Fibroblast of villous mesenchyme (primary cell): ENCODE data around the gene ECM2. TPM values are rescaled to one million over a fixed set of nuclear protein-coding genes. Genes with fewer than 3 reads are reported as not detected.

Experiments
- DNase-seq: peaks from one replicate; pipeline ENCODE4 v3.0.0-alpha.2; 2010; ENCODE audit warnings: low read depth
- H3K4me3 ChIP-seq: 2 replicates; pipeline ENCODE4 v1.5.1; 2011; ENCODE audit warnings: low read depth, mild to moderate bottlenecking, low read length
- total RNA-seq: library from RNA; depleted of rRNA; stranded (reverse); fragments of >200 nt; gene quantifications from 2 replicates; pipeline ENCODE4 v1.2.3, GENCODE V29; 2012
- TF ChIP-seq, protein P1 (sequence below): IDR thresholded peaks from 2 replicates; pipeline ENCODE4 v1.5.1; 2012; ENCODE audit warnings: low read depth, mild to moderate bottlenecking, low read length; ENCODE audit not compliant: insufficient read depth

ECM2 gene
- total RNA-seq, 1 donor: 2.6 TPM

DNA sequence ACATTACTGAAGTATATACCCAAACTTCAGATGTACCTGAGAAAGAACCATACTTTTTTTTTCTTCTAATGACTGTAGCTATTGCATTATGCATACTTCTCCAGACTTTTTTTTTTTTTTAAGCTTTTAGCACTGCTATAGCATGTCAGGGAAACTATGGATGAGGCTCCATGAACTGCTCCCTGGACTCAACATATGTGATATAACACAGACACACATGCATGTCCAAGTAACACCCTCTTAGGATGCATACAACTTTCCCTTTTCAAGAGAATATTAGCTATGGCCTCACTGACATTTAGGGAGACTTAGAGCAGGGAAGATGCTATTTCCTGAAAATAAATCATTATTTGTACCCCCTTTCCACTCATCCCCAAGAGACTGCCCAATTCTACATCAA, 53.0 kb downstream of the ECM2 start:
- H3K4me3 ChIP-seq: no peak overlapping the region
- no peak for DNase-seq
- TF ChIP-seq, protein P1, sequence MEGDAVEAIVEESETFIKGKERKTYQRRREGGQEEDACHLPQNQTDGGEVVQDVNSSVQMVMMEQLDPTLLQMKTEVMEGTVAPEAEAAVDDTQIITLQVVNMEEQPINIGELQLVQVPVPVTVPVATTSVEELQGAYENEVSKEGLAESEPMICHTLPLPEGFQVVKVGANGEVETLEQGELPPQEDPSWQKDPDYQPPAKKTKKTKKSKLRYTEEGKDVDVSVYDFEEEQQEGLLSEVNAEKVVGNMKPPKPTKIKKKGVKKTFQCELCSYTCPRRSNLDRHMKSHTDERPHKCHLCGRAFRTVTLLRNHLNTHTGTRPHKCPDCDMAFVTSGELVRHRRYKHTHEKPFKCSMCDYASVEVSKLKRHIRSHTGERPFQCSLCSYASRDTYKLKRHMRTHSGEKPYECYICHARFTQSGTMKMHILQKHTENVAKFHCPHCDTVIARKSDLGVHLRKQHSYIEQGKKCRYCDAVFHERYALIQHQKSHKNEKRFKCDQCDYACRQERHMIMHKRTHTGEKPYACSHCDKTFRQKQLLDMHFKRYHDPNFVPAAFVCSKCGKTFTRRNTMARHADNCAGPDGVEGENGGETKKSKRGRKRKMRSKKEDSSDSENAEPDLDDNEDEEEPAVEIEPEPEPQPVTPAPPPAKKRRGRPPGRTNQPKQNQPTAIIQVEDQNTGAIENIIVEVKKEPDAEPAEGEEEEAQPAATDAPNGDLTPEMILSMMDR: no peak

DNA sequence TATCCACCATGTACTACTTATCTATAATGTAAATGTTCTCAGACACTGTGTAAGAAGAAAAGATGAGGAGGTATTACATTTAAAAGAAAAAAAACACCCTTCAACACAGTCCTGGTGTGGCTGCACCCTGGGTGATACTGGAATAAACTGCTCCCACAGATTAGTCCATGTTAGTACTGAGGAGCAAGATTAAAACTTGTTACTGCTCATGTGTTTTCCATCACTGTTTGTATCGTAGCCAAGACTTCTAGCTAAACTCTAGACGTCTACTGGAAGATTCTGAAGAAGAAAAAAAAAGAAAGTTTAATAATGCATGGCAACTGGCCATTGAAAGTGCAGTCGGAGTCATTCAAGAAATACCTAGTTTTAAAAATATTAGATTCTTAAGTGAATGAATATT, 53.5 kb downstream of the ECM2 start, which contains the start of gene ASPN:
Gene ASPN, minus strand, starts transcription at position 178 of the 400 bp plus-strand sequence.
- peak; percentile 70 for DNase-seq
- no peak within 1 kb of the TSS for H3K4me3 ChIP-seq
- TF ChIP-seq, protein P1: no peak

DNA sequence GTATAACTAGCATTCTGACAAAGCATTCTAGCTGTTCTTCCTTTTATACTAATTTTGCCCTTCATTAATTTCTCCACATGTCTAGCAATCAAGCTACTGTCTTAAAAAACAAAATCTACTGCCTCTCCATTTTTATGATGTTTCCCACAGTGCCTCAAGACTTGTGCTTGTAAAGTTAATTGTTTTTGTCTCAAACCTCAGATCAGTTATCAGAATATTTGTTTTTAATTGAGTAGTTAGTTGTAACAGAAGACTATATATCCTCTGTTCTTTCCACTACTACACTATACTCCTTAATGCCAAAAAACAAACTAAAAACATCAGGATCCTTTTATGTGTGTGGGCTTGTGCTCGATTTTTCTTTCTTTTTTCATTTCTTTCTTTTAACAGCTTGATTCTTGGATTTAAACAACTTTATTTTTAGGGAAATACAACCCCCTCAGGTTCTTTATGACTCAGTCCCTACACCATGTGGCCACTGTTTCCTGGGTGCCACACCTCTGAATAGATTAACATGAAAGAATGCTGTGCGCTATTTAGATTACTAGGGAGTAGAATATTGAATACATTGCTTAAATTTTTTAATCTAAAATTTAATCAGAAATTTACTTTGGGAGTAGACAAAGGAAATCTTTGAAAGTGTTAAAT, 54.7 kb downstream of the ECM2 start:
- no peak for DNase-seq
- no peak overlapping the region for H3K4me3 ChIP-seq
- TF ChIP-seq, protein P1: no peak

DNA sequence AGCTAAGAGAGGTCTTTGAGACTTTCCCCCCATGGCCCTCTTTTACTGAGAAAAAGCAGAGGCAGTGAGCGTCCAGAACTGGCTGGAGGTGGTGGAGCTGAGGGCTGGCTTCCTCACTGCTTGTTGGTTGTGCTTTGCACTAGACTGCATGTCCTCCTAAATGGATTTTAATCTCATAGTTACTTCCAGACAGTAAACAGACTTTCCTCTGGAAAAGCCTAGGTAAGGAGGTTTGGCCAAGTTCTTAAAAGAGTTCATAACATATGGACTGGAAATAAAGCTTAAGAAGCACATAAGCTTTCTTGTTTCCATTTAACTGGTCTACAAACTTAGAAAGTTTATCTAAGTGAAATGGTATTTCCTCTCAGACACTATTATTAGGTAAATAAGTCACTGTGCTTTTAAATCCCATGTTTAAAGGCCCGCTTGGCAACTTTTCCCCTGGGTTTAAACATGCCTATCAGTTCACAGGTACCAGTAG, 55.5 kb downstream of the ECM2 start:
- TF ChIP-seq, protein P1: no peak
- peak; percentile 68 for DNase-seq
- H3K4me3 ChIP-seq: no peak overlapping the region

DNA sequence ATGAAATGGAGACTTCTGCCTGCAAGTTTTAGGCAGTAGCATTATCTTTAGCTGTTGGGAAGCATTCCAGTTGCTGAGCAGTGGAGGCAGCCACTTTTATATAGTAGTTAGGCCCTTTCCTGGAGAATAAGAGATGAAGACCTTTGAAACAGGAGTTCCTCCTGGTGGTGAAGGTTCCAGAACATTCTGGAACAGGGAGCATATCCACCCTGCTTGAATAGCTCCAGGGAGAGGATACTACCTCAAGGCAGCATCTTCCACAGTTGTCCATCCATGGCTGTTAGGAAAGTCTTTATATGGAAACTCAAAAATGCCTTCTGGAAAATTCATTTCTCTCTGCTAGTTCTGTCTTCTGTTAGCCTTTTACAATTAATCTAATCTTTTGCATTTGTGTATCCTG, 56.4 kb downstream of the ECM2 start:
- no peak overlapping the region for H3K4me3 ChIP-seq
- DNase-seq: no peak
- TF ChIP-seq, protein P1: no peak

DNA sequence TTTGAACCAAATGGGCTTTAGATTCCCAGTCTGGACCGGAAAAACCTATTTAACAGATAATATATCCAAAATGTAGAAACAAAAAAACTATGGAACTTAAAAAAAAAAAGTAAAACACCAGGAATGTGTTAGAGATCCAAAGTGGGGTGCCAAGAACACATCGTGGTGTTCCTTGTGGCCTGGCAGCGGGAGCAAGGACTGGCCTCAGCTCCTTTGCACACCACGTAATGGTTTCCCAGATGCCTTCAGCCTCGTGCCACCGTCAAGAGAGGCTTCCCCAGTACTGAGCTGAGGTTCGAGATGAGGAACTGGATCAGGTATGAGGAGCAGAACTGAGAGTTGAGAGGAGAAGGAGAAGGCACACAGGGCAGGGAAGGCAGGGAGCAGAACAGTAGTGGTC, 57.0 kb downstream of the ECM2 start:
- H3K4me3 ChIP-seq: no peak overlapping the region
- no peak for DNase-seq
- TF ChIP-seq, protein P1: no peak

DNA sequence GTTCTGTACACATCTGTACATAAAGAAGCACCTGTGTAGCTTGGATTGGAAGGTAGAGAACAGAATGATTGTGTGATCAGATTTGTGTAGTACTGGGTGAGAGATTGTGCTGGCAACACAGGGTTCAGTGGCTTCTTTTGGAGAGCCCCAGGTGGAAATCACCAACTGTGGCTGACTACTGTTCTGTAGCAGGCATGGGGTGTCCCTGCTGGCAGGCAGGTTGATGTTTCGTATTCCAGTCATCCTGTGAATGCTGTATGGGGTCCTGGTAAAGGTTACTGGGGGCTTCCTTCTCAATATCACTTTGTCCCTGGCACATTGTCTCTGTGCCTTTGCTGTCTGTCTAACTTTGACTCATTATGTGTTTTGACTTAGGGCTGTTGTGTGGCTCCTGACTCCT, 58.8 kb downstream of the ECM2 start:
- TF ChIP-seq, protein P1: no peak
- H3K4me3 ChIP-seq: no peak overlapping the region
- DNase-seq: no peak
